ENCODE data around the gene FOXB1. TPM values are rescaled to one million over a fixed set of nuclear protein-coding genes. Genes with fewer than 3 reads are reported as not detected.
A peak's percentile ranks its signal among the peaks of the same experiment; 100 is the strongest.

FOXB1 gene
- total and polyA plus RNA-seq, 4 donors, result 0.02 TPM; not detected in 3

- no peak overlapping the region for H3K9ac ChIP-seq (ENCODE audit: insufficient read depth in 1 of 2, low read length in 2 of 2)
- no peak overlapping the region for H3K27ac ChIP-seq (ENCODE audit: low read depth in 1 of 2, low read length in 1 of 2)
- H3K4me1 ChIP-seq (ENCODE audit: control insufficient read depth in 5 of 5, insufficient read depth in 5 of 5, low read length in 5 of 5), result peaks cover 0 to 11% (median 0%) of the 10 kb centered on the region in 5 donors
- 34 to 65% methylated on average over 2 of the region's 2 CpGs for WGBS, 2 donors
- ATAC-seq (ENCODE audit: insufficient read depth, low FRiP score), result no peak
- TF ChIP-seq CTCF (IDR thresholded peaks at IDR 0.05; ENCODE audit: control extremely low read depth, extremely low read depth), result no peak
- peaks cover 7 to 82% (median 71%) of the 10 kb centered on the region in 3 donors for H3K27me3 ChIP-seq (ENCODE audit: control insufficient read depth in 3 of 3, insufficient read depth in 3 of 3, low read length in 2 of 3)
- no peak overlapping the region for H3K4me3 ChIP-seq
- DNase-seq, result peak; percentile 37 to 62 (median 58)
- peaks cover 0 to 16% (median 0%) of the 10 kb centered on the region in 4 donors for H3K9me3 ChIP-seq (ENCODE audit: control insufficient read depth in 4 of 4, insufficient read depth in 3 of 4, low read length in 3 of 4)
- H3K36me3 ChIP-seq (ENCODE audit: control insufficient read depth in 4 of 4, insufficient read depth in 4 of 4, low read length in 4 of 4), result no peaks in the 10 kb centered on the region
These were observed 12.3 kb upstream of the FOXB1 start for GRCh38 chr15:59991834-59992233.

- DNase-seq (no peak), ATAC-seq (ENCODE audit: insufficient read depth, low FRiP score) (no peak)
- TF ChIP-seq CTCF (IDR thresholded peaks at IDR 0.05; ENCODE audit: control extremely low read depth, extremely low read depth), result no peak
- no peak overlapping the region for H3K27ac ChIP-seq (ENCODE audit: low read depth in 1 of 2, low read length in 1 of 2)
- H3K27me3 ChIP-seq (ENCODE audit: control insufficient read depth in 3 of 3, insufficient read depth in 3 of 3, low read length in 2 of 3), result peaks cover 11 to 94% (median 76%) of the 10 kb centered on the region in 3 donors
- H3K4me3 ChIP-seq, result no peak overlapping the region
- no peaks in the 10 kb centered on the region for H3K36me3 ChIP-seq (ENCODE audit: control insufficient read depth in 4 of 4, insufficient read depth in 4 of 4, low read length in 4 of 4)
- H3K4me1 ChIP-seq (ENCODE audit: control insufficient read depth in 5 of 5, insufficient read depth in 5 of 5, low read length in 5 of 5), result peaks cover 0 to 13% (median 0%) of the 10 kb centered on the region in 5 donors
- H3K9me3 ChIP-seq (ENCODE audit: control insufficient read depth in 4 of 4, insufficient read depth in 3 of 4, low read length in 3 of 4), result peaks cover 0 to 16% (median 0%) of the 10 kb centered on the region in 4 donors
- H3K9ac ChIP-seq (ENCODE audit: insufficient read depth in 1 of 2, low read length in 2 of 2), result no peak overlapping the region
- WGBS, 2 donors, result 50 to 80% methylated on average over 35 of the region's 35 CpGs
These were observed 10.9 kb upstream of the FOXB1 start for GRCh38 chr15:59993041-59993750.

GRCh38 chr15:59993950-59994401, 10.1 kb upstream of the FOXB1 start:
- H3K9me3 ChIP-seq (ENCODE audit: control insufficient read depth in 4 of 4, insufficient read depth in 3 of 4, low read length in 3 of 4), result peaks cover 0 to 16% (median 0%) of the 10 kb centered on the region in 4 donors
- no peak for DNase-seq
- no peak overlapping the region for H3K9ac ChIP-seq (ENCODE audit: insufficient read depth in 1 of 2, low read length in 2 of 2)
- H3K4me1 ChIP-seq (ENCODE audit: control insufficient read depth in 5 of 5, insufficient read depth in 5 of 5, low read length in 5 of 5), result peaks cover 0 to 13% (median 0%) of the 10 kb centered on the region in 5 donors
- no peak overlapping the region for H3K27ac ChIP-seq (ENCODE audit: low read depth in 1 of 2, low read length in 1 of 2)
- H3K36me3 ChIP-seq (ENCODE audit: control insufficient read depth in 4 of 4, insufficient read depth in 4 of 4, low read length in 4 of 4), result no peaks in the 10 kb centered on the region
- TF ChIP-seq CTCF (IDR thresholded peaks at IDR 0.05; ENCODE audit: control extremely low read depth, extremely low read depth), result no peak
- ATAC-seq (ENCODE audit: insufficient read depth, low FRiP score), result no peak
- H3K4me3 ChIP-seq, result no peak overlapping the region
- 7 to 8% methylated on average over 20 of the region's 20 CpGs for WGBS, 2 donors
- H3K27me3 ChIP-seq (ENCODE audit: control insufficient read depth in 3 of 3, insufficient read depth in 3 of 3, low read length in 2 of 3), result peaks cover 11 to 94% (median 84%) of the 10 kb centered on the region in 3 donors
